LNCAP (cell line): ENCODE results near the gene RGL1.

Source experiments
- CTCF ChIP-seq: fragments of 450-650 bp; IDR thresholded peaks from 2 replicates; pipeline ENCODE4 v1.5.1; 2017; ENCODE audit warnings: mild to moderate bottlenecking

The RGL1 gene

GRCh38 chr1:183862967-183863366 lies 58.0 kb downstream of the RGL1 start:
- no peak for TF ChIP-seq CTCF

GRCh38 chr1:183863852-183864251 lies 58.9 kb downstream of the RGL1 start:
- no peak for TF ChIP-seq CTCF

GRCh38 chr1:183864611-183865010 lies 59.7 kb downstream of the RGL1 start:
- no peak for TF ChIP-seq CTCF

- TF ChIP-seq CTCF, result no peak
Observed at GRCh38 chr1:183869230-183869629, 64.3 kb downstream of the RGL1 start.

GRCh38 chr1:183869664-183870063 lies 64.7 kb downstream of the RGL1 start:
- TF ChIP-seq CTCF, result no peak

- no peak for TF ChIP-seq CTCF
Observed at GRCh38 chr1:183870351-183871077, 65.6 kb downstream of the RGL1 start.

- TF ChIP-seq CTCF, result no peak
Observed at GRCh38 chr1:183871142-183871541, 66.2 kb downstream of the RGL1 start.

GRCh38 chr1:183871601-183872000 lies 66.7 kb downstream of the RGL1 start:
- no peak for TF ChIP-seq CTCF
